ENCODE data around the gene AACS.

The AACS gene

DNA sequence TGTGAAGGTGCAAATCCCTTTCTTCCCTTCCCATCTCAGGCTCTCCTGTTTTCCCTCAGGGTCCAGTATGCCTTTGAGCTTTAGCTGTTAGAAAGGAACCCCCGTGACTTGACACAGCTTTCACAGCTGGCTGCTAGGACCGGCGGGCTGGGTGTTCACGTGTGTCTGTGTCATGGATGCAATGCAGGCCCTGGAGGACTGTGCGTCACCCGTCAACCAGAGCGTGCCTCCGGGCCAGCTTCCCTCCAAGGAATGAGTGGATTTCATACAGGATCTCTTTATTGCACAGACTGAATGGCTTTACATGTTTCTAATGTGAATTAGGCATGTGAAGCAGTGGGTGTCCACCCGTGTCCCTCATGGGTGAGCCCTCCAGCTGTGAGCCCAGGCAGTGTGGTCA, 77.4 kb downstream of the AACS start:
- H3K9me3 Mint-ChIP-seq: no peaks in the 10 kb centered on the region

DNA sequence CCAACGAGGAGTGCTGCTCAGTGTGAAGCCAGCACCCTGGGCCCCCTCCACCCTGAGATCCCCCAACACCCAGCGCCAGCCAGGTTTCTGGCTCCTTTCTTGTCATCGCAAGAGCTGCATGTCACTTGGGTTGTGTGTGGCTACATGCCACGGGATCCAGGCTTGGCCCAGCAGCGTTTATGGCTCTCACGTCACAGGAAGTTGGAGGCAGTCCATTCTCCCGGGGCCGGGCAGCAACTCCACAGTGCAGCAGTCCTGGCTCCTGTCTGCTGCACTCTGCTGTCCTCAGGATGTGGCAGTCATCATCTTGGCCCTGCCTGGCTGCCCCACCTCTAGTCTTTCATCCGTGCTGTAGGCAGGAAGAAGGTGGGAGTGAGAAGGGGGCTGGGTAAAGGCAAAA, 78.3 kb downstream of the AACS start:
- no peak overlapping the region for H3K4me3 Mint-ChIP-seq
- ATAC-seq (replicated peaks) (no peak), DNase-seq (no peak)
- H3K27me3 Mint-ChIP-seq: peaks cover 7 to 16% of the 10 kb centered on the region in 2 donors
- H3K36me3 Mint-ChIP-seq (ENCODE audit: insufficient read depth): no peaks in the 10 kb centered on the region
- H3K27ac Mint-ChIP-seq: no peak overlapping the region
- no peaks in the 10 kb centered on the region for H3K4me1 Mint-ChIP-seq (ENCODE audit: low read depth in 2 of 2)
- H3K9me3 Mint-ChIP-seq: no peaks in the 10 kb centered on the region

More for the DNA sequence above, 77.4 kb downstream of the AACS start:
- ATAC-seq (replicated peaks) (no peak), DNase-seq (no peak)
- Mint-ChIP-seq H3K4me1 (ENCODE audit: low read depth in 2 of 2) (no peaks in the 10 kb centered on the region), H3K4me3 (no peak overlapping the region), H3K27me3 (peaks cover 7 to 16% of the 10 kb centered on the region in 2 donors), H3K27ac (no peak overlapping the region), H3K36me3 (ENCODE audit: insufficient read depth) (peaks cover 3% of the 10 kb centered on the region)

DNA sequence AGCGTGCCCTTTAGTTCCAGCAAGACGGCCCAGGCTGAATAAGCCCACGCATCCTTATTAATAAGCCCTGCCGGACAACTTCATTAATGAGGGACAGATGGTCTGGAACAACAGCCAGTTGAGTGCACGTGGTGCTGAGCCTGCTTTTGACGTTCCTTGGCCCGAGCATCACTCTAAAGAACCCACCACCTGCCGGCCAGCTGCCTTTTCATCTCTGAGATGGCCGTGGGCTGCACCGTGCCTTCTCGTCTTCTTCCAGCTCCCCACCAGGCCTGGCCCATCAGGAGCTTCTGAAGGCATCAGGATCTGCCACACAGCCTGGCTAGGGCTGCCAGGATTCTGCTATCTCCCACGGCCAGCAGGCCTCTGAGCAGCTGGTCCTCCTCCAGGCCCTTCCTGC, 80.0 kb downstream of the AACS start:
- peaks cover 2 to 4% of the 10 kb centered on the region in 2 donors for H3K4me1 Mint-ChIP-seq (ENCODE audit: low read depth in 2 of 2)

DNA sequence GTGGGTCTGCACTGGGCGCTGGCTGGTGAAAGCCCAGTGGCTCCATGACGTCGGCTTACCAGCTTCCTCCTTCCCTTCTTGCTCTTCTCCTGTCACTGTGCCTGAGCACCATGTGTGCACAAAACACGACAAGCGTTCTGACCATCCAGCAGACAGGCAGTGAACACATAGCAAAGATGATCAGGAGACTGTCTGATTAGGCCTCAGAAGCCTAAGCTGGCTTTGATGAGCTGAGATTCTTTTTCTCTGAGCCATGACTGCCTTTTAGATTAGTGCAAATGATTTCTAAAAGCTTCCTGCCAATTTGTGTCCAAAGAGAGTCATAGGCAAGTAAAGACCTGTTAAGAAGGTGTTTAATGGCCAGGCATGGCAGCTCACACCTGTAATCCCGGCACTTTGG, 83.1 kb downstream of the AACS start:
- Mint-ChIP-seq H3K4me1 (ENCODE audit: low read depth in 2 of 2) (peaks cover 3 to 5% of the 10 kb centered on the region in 2 donors), H3K27me3 (peaks cover 7 to 25% of the 10 kb centered on the region in 2 donors), H3K36me3 (ENCODE audit: insufficient read depth) (peaks cover 4% of the 10 kb centered on the region), H3K9me3 (no peaks in the 10 kb centered on the region), H3K27ac (no peak overlapping the region), H3K4me3 (no peak overlapping the region)
- no peak for DNase-seq
- ATAC-seq (replicated peaks): no peak

More for the DNA sequence above, 80.0 kb downstream of the AACS start:
- ATAC-seq (replicated peaks) (no peak), DNase-seq (no peak)
- H3K27ac Mint-ChIP-seq: no peak overlapping the region
- no peak overlapping the region for H3K4me3 Mint-ChIP-seq
- H3K9me3 Mint-ChIP-seq: no peaks in the 10 kb centered on the region
- H3K36me3 Mint-ChIP-seq (ENCODE audit: insufficient read depth): peaks cover 4% of the 10 kb centered on the region
- peaks cover 7 to 16% of the 10 kb centered on the region in 2 donors for H3K27me3 Mint-ChIP-seq

DNA sequence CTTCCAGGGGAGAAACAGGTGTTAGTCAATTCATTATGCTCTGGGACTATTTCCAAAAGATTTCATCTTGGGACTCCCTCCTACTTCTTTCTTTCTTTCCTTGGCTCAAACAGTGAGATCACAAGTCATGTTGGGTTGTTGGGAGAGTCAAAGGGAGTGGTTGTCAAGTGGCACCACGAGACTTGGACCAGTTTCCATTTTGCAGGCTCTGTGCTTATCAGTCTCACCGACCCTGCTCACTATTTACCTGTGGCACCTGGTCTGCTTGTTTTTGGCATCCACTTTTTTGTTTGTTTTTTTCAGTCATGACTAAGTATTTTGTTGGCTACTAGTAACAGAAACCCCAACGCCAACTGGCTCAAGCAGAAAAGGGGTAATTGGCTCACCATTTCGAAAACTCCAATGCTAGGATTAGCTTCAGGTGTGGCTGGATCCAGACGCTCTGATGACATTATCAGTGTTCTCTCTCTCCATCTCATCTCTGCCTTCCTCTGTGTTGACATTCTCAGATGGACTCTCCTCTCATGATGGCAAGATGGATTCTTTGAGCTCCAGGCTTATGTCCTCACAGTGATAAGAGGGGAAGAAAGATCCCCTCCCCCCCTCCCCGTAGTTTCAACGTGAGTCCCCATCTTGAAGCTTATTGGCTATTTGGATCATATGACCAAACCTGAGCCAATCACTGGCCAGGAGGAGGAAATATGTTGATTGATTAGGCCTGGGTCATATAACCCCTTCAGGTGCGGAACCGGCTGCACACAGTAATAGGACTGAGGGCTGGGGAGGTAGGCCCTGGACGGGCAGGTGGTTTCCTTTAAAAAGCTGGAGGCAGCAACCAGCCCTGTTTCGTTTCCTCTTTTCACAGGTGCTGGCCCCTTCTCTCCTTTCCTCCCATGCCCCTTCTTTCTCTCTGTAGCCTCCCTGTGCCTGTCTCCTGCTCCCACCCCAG, 84.2 kb downstream of the AACS start:
- Mint-ChIP-seq H3K4me1 (ENCODE audit: low read depth in 2 of 2) (peaks cover 3 to 5% of the 10 kb centered on the region in 2 donors), H3K36me3 (ENCODE audit: insufficient read depth) (peaks cover 4% of the 10 kb centered on the region), H3K9me3 (no peaks in the 10 kb centered on the region), H3K27me3 (peaks cover 7 to 28% of the 10 kb centered on the region in 2 donors), H3K27ac (no peak overlapping the region), H3K4me3 (no peak overlapping the region)
- ATAC-seq (replicated peaks): no peak
- no peak for DNase-seq

DNA sequence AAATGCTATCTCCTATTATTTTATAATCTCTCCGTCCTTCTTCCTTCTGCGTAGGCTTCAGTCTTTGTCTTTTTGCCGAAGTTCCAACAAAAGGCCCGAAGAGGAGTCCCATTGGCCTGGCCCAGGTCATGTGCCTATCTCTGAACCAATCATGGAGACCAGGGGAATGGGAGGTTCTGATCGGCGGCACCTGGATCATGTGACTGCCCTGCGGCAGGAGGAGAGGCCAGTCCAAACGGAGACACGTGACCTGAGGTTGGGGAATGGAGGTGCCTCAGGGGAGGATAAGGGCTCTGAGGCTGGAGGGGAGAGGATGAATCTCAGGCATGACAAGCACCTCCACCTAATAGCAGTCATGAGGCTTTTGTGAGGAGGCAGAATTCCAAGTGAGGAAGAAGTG, 86.0 kb downstream of the AACS start:
- H3K27ac Mint-ChIP-seq: no peak overlapping the region
- no peak for ATAC-seq (replicated peaks)
- peaks cover 3 to 5% of the 10 kb centered on the region in 2 donors for H3K4me1 Mint-ChIP-seq (ENCODE audit: low read depth in 2 of 2)
- DNase-seq: no peak
- peaks cover 4% of the 10 kb centered on the region for H3K36me3 Mint-ChIP-seq (ENCODE audit: insufficient read depth)
- H3K27me3 Mint-ChIP-seq: peaks cover 5 to 30% of the 10 kb centered on the region in 2 donors
- no peak overlapping the region for H3K4me3 Mint-ChIP-seq
- no peaks in the 10 kb centered on the region for H3K9me3 Mint-ChIP-seq

DNA sequence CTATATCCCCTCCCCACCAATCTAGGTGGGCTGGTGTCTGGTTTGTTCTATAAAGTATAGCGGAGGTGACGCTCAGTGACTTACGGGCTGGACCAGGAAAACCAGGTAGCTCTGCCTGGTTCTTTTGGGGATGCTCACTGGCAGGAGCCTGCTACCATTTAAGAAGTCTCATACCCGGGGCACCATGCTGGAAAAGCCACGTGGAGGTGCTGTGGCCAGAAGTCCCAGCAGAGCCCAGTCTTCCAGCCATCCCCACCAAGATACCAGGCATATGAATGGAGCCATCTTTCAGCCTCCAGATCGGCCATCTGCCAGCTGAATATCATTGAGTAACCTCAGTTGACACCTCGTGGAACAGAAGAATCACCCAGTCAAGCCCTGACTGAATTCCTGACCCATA, 87.2 kb downstream of the AACS start:
- H3K9me3 Mint-ChIP-seq: no peaks in the 10 kb centered on the region
- peaks cover 4% of the 10 kb centered on the region for H3K36me3 Mint-ChIP-seq (ENCODE audit: insufficient read depth)
- peaks cover 3 to 5% of the 10 kb centered on the region in 2 donors for H3K4me1 Mint-ChIP-seq (ENCODE audit: low read depth in 2 of 2)
- H3K27ac Mint-ChIP-seq: no peak overlapping the region
- ATAC-seq (replicated peaks): no peak
- no peak overlapping the region for H3K4me3 Mint-ChIP-seq
- no peak for DNase-seq
- H3K27me3 Mint-ChIP-seq: peaks cover 0 to 23% of the 10 kb centered on the region in 2 donors

DNA sequence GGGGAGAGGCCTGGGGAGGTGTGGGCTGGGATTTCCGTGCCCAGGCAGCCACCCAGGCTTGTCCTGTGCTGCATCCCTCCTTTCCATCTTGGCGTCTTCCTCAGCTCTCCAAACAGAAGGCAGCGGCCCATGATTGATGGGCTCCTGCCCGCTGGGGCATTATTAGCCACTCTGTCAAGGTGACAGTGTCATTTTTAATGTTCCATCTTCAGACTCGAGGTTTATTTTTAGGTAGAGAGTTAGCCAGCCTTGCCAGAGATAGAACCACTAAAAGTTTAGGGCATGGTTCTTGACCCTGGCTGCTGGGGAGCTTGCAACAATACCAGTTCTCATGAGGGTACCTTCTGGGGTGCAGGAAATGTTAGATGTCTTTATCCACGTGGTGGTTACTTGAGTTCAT, 90.1 kb downstream of the AACS start:
- Mint-ChIP-seq H3K4me3 (no peak overlapping the region), H3K27me3 (peaks cover 0 to 23% of the 10 kb centered on the region in 2 donors), H3K27ac (no peak overlapping the region), H3K9me3 (no peaks in the 10 kb centered on the region), H3K4me1 (ENCODE audit: low read depth in 2 of 2) (peaks cover 0 to 2% of the 10 kb centered on the region in 2 donors), H3K36me3 (ENCODE audit: insufficient read depth) (no peaks in the 10 kb centered on the region)
- no peak for ATAC-seq (replicated peaks)
- DNase-seq: no peak

DNA sequence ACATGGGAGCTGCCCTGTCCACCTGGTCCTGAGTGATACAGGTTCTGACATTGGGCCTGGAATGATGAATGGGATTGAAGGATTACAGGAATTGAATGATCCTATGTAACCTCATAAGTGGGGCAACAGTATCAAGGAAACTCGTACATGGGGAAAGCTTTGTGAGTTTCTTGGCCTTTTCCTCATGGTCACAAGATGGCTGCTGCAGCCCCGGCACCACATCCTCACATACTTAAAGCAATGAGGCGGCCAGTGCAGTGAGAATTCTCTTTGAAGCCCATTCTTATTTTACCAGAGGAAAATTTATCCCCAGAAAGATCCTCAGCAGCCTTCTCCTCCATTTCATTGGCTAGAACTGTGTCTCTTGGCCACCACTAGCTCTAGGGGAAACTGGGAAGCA, 91.9 kb downstream of the AACS start:
- no peak overlapping the region for H3K4me3 Mint-ChIP-seq
- peaks cover 0 to 14% of the 10 kb centered on the region in 2 donors for H3K27me3 Mint-ChIP-seq
- H3K4me1 Mint-ChIP-seq (ENCODE audit: low read depth in 2 of 2): no peaks in the 10 kb centered on the region
- H3K36me3 Mint-ChIP-seq (ENCODE audit: insufficient read depth): no peaks in the 10 kb centered on the region
- H3K9me3 Mint-ChIP-seq: no peaks in the 10 kb centered on the region
- no peak overlapping the region for H3K27ac Mint-ChIP-seq
- no peak for DNase-seq
- ATAC-seq (replicated peaks): no peak

DNA sequence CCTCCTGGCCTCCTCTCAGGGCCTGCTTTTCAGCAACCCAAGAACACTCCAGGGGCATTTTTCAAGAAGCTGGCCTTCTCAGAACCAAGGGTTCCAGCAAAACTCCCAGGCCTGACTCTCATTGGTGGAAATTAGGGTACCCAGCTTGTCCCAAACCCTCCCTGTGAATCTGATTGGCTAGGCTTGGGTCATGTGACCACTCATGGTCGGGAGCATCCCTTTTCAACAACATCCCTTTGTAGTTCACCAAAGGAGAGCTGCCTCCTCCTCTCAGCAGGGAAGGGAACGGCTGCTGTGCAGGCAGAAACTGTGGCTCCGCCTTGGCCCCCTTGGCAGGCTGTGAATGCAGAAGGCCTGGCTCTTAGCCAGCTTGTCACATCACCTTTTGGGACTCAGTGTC, 94.5 kb downstream of the AACS start:
- no peaks in the 10 kb centered on the region for H3K9me3 Mint-ChIP-seq
- H3K4me1 Mint-ChIP-seq (ENCODE audit: low read depth in 2 of 2): no peaks in the 10 kb centered on the region
- DNase-seq (no peak), ATAC-seq (replicated peaks) (no peak)
- H3K27ac Mint-ChIP-seq: no peak overlapping the region
- H3K4me3 Mint-ChIP-seq: no peak overlapping the region
- peaks cover 0 to 12% of the 10 kb centered on the region in 2 donors for H3K27me3 Mint-ChIP-seq
- H3K36me3 Mint-ChIP-seq (ENCODE audit: insufficient read depth): no peaks in the 10 kb centered on the region

DNA sequence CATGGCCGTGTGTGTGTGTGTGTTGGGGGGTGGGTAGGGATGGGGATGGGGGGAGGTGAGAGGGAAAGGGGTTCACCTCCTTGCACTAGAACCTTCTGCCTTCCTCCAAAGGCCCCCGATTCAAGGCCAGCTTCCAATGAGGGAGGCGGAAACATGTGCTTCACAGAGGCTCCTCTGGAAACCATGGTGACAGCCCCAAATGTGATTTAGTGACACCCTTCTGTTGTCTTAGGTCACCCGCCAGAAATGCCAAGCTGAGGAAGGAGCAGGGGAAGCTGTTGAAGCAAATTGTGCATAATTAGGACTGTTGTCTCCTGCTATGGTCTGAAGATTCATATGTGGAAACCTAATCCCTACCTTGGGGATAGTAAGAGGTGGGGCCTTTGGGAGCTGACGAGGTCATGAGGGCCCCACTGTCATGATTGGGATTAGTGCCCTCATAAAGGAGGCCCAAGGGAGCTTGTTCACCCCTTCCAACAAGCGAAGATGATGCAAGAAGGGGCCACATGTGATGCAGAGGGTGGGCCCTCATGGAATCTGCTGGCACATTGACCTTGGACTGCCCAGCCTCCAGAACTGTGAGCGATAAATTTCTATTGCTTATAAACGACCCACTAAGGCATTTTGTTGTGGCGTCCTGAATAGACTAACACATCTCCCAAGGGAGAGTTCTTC, 95.2 kb downstream of the AACS start:
- Mint-ChIP-seq H3K36me3 (ENCODE audit: insufficient read depth) (no peaks in the 10 kb centered on the region), H3K27ac (no peak overlapping the region), H3K9me3 (no peaks in the 10 kb centered on the region), H3K27me3 (peaks cover 0 to 11% of the 10 kb centered on the region in 2 donors), H3K4me3 (no peak overlapping the region), H3K4me1 (ENCODE audit: low read depth in 2 of 2) (no peaks in the 10 kb centered on the region)
- ATAC-seq (replicated peaks): no peak
- no peak for DNase-seq

DNA sequence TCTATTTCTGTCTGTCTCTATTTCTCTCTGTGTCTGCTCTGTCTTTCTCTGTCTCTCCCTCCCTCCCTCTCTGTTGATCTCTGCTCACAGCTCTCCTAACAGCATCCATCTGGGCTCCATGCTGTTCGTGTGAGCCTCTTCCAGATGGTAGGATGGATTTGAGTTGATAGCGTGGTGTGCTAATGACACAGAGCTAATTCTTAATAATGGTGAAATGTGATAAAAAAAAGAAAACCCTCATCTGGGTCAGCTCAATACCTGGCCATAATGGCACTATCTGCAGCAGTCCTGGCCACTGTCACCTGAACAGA, 96.4 kb downstream of the AACS start:
- ATAC-seq (replicated peaks) (no peak), DNase-seq (no peak)
- Mint-ChIP-seq H3K36me3 (ENCODE audit: insufficient read depth) (no peaks in the 10 kb centered on the region), H3K27me3 (peaks cover under 1 to 9% of the 10 kb centered on the region in 2 donors), H3K4me1 (ENCODE audit: low read depth in 2 of 2) (no peaks in the 10 kb centered on the region), H3K4me3 (no peak overlapping the region), H3K9me3 (no peaks in the 10 kb centered on the region), H3K27ac (no peak overlapping the region)

DNA sequence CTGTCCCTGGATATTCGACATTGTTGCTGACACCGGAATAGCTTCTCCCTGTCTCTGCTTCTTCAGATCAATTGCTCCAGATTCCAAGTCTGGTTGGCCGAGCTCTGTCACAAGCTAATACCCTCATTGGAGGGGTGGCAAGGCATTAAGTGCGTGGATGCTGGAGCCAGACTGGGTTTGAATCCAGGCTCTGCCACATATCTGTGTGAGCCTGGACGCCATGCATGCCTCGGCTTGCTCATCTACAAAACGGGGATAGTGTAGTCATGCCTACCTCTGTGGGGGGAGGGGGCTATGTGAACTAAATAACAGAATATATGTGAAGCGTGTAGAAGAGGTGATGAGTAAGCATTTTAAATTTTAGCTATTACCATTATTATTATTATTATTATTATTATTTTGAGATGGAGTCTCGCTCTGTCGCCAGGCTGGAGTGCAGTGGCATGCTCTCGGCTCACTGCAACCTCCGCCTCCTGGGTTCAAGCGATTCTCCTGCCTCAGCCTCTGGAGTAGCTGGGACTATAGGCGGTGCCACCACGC, 97.3 kb downstream of the AACS start:
- no peak for DNase-seq
- no peaks in the 10 kb centered on the region for H3K4me1 Mint-ChIP-seq (ENCODE audit: low read depth in 2 of 2)
- no peaks in the 10 kb centered on the region for H3K36me3 Mint-ChIP-seq (ENCODE audit: insufficient read depth)
- H3K9me3 Mint-ChIP-seq: no peaks in the 10 kb centered on the region
- H3K4me3 Mint-ChIP-seq: no peak overlapping the region
- H3K27me3 Mint-ChIP-seq: peaks cover 9 to 14% of the 10 kb centered on the region in 2 donors
- no peak overlapping the region for H3K27ac Mint-ChIP-seq
- no peak for ATAC-seq (replicated peaks)

DNA sequence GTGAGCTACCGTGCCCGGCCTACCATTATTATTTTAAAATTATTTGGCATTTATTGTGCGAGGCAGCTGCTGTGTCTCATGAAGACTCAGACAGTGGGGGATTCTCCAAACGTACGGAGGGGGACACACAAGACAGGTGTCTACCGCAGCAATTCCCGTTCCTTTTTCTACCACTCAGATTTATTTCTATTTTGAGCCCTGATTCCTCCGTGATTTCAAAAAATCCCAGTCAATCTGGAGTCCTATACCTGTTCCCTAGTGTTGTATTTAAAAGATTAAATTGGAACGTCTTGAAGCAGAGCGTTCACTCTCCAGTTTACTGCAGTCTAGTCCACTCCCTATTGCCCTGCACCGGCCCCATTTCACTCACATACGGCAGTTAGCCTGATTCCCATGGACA, 97.9 kb downstream of the AACS start:
- no peaks in the 10 kb centered on the region for H3K36me3 Mint-ChIP-seq (ENCODE audit: insufficient read depth)
- ATAC-seq (replicated peaks) (no peak), DNase-seq (no peak)
- no peak overlapping the region for H3K4me3 Mint-ChIP-seq
- no peaks in the 10 kb centered on the region for H3K4me1 Mint-ChIP-seq (ENCODE audit: low read depth in 2 of 2)
- no peak overlapping the region for H3K27ac Mint-ChIP-seq
- peaks cover 15 to 20% of the 10 kb centered on the region in 2 donors for H3K27me3 Mint-ChIP-seq
- H3K9me3 Mint-ChIP-seq: no peaks in the 10 kb centered on the region
